Loucy (cell line): Measurements from ENCODE around the gene TTC27.

ENCODE experiments used
- CTCF ChIP-seq: fragments of 200-600 bp; sonication (generic); conservative IDR thresholded peaks from 2 replicates; pipeline ENCODE4 v1.5.1; 2014; ENCODE audit warnings: mild to moderate bottlenecking, antibody characterized with exemption, low read length
- EZH2phosphoT487 ChIP-seq: fragments of 200-600 bp; IDR thresholded peaks from 2 replicates; pipeline ENCODE4 v1.6.1; 2018; ENCODE audit warnings: antibody characterized with exemption, mild to moderate bottlenecking, moderate library complexity, borderline replicate concordance

GRCh38 chr2:32844253-32844652, 216.4 kb downstream of the TTC27 start:
- TF ChIP-seq CTCF (no peak), EZH2phosphoT487 (no peak)
